WI38 (cell line): ENCODE measurements around the gene KRT1.

Experiments
- H3K4me3 ChIP-seq: 2 replicates; pipeline ENCODE4 v1.5.1; 2011; ENCODE audit warnings: low read depth, mild to moderate bottlenecking, control low read depth, low read length
- TF ChIP-seq, protein P1 (sequence below): IDR thresholded peaks from 2 replicates; pipeline ENCODE4 v1.5.1; 2012; ENCODE audit warnings: low read depth, mild to moderate bottlenecking, control low read depth, low read length

The KRT1 gene

DNA sequence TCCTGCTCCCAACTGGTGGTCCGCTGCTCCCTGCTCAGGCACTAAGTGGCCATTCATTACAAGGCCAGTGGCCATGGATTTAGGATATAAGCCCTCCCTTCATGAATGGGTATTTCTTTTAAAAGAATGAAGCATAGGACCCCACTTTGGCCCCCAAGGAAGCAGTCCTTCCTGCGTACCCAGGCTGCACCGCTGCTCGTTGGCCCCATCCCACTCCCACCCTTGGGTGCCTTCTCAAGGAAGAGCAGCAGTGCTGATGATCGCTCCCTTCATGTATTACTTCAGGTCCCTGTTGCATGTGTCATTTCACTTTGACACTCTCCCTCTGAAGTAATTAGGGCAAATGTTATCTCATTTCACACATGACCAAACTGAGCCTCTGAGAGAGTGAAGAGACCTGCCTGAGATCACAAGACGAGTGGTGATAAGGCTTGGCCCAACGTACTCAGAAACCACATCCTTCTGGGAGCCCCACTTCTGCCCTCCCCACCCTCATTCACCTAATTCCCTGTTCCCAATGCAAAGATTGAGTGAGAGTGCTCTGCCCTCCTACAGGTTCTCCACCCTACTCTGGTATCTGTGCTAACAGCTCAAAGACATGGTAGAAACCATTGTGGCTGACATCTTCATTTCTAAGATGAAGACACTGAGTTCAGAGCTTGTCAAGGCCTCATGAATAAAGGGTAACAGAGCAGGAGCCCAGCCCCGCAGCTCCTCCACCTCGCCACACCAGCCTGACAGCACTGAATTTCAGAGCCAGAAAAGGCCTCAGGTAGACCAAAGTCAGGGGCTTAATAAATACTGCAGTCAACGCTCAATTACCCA lies 17.9 kb downstream of the KRT1 start:
- TF ChIP-seq, protein P1, sequence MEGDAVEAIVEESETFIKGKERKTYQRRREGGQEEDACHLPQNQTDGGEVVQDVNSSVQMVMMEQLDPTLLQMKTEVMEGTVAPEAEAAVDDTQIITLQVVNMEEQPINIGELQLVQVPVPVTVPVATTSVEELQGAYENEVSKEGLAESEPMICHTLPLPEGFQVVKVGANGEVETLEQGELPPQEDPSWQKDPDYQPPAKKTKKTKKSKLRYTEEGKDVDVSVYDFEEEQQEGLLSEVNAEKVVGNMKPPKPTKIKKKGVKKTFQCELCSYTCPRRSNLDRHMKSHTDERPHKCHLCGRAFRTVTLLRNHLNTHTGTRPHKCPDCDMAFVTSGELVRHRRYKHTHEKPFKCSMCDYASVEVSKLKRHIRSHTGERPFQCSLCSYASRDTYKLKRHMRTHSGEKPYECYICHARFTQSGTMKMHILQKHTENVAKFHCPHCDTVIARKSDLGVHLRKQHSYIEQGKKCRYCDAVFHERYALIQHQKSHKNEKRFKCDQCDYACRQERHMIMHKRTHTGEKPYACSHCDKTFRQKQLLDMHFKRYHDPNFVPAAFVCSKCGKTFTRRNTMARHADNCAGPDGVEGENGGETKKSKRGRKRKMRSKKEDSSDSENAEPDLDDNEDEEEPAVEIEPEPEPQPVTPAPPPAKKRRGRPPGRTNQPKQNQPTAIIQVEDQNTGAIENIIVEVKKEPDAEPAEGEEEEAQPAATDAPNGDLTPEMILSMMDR = no peak
- no peak overlapping the region for H3K4me3 ChIP-seq

DNA sequence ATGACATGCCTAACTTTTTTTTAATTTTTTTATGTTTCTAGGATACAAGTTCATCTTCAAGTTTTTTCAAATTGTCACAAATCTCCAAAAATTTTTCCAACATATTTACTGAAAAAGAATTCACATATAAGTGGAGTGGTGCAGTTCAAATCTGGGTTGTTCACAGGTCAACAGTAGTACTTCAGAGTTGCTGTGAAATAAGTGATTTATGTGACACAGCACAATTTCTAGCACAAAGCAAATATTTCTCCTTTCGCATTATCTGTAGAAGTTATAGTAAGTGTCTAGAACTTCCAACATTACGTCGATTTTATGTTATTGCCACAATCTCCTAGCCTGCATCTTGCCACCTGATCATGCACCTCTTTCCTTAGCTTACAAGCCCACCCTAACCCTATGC lies 18.5 kb downstream of the KRT1 start:
- no peak overlapping the region for H3K4me3 ChIP-seq
- TF ChIP-seq, protein P1 = no peak

DNA sequence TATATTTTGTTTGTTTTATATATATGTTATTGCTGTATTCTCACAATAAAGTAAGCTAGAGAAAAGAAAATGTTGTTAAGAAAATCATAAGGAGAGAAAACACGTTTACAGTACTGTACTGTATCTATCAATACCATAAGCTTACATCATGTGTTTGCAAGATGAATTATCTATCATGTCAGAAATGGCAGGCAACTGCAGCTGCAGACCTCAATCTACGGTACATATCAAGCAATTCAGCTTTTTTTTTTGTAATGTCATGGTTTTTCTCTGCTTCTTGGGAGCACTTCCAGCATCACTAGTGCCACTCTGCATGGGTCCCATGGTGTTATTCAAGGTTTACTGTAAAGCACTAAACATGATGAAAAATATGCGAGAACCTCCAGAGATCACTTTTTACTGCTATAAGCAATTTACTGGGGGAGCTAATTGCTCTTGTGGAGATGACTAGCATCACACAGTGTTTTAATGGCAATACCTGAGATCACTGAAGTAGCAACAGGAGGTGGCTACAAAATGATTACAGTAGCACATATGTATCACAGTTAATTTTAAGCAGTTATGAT lies 19.2 kb downstream of the KRT1 start:
- H3K4me3 ChIP-seq = no peak overlapping the region
- TF ChIP-seq, protein P1 = no peak

DNA sequence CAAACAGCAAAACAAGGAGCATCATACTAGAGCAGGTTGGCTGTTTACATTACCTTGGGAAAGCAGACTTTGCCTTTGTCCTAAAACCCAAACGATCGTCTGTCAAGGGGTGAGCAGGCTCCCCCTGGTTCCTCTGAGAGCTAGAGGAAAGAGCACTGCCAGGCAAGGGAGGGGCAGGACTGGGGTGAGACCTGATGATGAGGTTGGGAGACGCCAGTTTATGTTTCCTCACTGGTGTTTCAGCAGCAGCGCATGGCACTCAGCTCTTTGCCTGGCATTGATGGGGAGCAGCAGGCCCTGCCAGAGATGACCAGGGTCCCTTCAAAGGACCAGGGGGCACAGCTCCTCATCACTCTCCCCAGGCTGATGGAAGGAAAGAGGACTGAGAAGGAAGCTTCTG lies 20.3 kb downstream of the KRT1 start:
- TF ChIP-seq, protein P1 = no peak

DNA sequence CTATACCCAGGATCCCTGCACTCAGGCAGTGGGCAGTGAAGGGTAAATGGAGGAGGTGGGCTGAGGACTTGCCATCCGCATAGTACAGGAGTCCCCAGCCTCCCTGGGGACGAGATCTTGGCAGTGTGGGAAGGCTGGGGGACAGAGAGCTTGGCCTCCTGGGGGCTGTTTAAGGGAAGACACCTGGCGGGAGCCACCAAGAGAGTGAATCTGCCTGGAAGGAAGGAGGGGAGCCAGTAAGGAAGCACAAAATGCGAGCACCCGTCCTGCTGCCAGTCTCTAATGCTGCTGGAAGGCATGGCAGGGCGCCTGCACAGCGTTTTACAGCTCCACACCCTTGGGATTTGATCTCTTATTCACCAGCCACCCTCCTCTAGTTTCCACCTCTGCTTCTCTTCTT lies 20.8 kb downstream of the KRT1 start:
- TF ChIP-seq, protein P1 = no peak
- H3K4me3 ChIP-seq = no peak overlapping the region

More for the DNA sequence above, 20.3 kb downstream of the KRT1 start:
- no peak overlapping the region for H3K4me3 ChIP-seq

DNA sequence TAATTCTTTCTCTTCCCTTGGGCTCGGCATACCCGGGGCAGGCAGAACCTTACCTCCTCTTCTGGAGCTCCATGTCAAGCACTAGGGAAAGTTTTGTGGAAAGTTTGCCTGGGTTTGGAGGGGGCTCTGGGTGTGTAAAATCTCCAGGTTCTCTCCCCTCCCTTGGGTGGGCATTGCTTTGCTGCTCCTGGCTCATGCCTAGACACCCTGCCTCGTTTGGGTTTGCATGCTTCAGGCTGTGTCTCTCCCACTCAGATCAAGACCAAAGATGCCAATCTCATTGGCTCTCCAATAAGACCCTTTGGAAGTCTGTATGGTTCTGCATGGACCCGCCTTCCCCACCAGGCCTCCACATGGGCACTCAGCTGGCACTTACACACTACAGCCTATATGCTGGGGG lies 22.0 kb downstream of the KRT1 start:
- TF ChIP-seq, protein P1 = no peak

DNA sequence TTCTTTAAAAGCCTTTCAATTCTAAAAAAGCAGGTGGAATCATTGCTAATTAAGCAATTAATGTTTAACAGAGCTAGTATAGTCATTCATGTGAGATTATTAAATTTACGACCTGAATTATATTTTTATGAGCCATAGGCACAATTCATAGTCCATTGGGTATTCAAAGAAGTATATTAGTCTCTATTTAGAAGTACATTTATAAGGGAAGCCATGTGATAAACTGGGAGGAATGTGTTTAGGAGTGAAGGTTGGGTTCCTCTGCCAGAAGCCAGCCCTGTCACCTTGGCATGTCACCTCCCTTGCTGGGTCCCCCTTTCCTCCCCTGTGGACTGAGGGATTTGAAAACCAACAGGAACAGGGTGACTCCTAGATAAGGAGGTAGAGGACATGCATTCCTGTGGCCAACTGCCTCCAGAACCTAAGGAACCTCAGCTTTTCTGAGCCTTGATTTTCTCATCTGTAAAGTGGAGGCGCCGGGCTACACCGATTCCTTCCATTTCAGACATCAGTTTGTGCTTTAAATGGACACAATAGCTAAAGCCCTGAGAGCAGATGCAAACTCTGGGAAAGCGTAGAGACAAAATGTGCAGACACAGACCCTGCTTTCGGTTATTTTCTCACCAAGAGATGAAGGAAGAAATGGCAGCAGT lies 22.8 kb downstream of the KRT1 start:
- TF ChIP-seq, protein P1 = no peak
- no peak overlapping the region for H3K4me3 ChIP-seq

More for the DNA sequence above, 22.0 kb downstream of the KRT1 start:
- no peak overlapping the region for H3K4me3 ChIP-seq
